Measurements from ENCODE around the gene CD40.

CD40 gene

DNA sequence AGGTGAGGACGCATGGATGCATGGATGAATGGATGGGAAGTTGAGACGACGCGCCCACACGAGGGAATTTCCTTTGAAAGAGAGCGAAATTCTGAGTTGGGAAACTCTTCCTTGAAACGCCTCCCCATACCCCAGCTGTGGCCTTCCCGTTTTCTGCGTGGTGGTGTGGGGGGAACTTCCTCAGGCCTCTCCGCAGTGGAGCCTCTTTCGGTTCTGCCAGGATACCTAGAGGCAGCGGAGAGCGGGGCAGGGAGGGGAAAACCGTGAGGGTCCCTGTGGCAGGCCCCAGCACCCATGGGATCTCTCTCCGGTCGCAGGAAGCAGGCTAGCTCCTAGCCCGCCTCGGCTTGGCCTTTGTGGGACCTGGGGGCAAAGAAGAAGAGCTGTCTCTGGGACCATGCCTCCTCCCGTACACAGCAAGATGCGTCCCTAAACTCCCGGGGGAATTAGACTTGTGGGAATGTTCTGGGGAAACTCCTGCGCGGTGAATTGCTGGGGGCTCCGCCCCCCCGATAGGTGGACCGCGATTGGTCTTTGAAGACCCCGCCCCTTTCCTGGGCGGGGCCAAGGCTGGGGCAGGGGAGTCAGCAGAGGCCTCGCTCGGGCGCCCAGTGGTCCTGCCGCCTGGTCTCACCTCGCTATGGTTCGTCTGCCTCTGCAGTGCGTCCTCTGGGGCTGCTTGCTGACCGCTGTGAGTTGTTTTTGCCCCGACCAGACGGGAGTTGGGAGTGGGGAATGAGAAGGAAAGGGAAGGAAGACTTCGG, at the start of gene CD40:
Gene CD40 (plus strand): TSS at position 611 of the 764 bp plus-strand sequence. CDS start 30 bp downstream, at position 641.
- TF ChIP-seq, protein P1, sequence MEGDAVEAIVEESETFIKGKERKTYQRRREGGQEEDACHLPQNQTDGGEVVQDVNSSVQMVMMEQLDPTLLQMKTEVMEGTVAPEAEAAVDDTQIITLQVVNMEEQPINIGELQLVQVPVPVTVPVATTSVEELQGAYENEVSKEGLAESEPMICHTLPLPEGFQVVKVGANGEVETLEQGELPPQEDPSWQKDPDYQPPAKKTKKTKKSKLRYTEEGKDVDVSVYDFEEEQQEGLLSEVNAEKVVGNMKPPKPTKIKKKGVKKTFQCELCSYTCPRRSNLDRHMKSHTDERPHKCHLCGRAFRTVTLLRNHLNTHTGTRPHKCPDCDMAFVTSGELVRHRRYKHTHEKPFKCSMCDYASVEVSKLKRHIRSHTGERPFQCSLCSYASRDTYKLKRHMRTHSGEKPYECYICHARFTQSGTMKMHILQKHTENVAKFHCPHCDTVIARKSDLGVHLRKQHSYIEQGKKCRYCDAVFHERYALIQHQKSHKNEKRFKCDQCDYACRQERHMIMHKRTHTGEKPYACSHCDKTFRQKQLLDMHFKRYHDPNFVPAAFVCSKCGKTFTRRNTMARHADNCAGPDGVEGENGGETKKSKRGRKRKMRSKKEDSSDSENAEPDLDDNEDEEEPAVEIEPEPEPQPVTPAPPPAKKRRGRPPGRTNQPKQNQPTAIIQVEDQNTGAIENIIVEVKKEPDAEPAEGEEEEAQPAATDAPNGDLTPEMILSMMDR (IDR thresholded peaks at IDR 0.05; ENCODE audit: low read length, missing control alignments), result no peak
- DNase-seq (ENCODE audit: low read depth), result peak; percentile 78
- peak within 1 kb of the TSS; percentile 54 for H3K4me3 ChIP-seq (replicated peaks; ENCODE audit: low read depth, low read length)

DNA sequence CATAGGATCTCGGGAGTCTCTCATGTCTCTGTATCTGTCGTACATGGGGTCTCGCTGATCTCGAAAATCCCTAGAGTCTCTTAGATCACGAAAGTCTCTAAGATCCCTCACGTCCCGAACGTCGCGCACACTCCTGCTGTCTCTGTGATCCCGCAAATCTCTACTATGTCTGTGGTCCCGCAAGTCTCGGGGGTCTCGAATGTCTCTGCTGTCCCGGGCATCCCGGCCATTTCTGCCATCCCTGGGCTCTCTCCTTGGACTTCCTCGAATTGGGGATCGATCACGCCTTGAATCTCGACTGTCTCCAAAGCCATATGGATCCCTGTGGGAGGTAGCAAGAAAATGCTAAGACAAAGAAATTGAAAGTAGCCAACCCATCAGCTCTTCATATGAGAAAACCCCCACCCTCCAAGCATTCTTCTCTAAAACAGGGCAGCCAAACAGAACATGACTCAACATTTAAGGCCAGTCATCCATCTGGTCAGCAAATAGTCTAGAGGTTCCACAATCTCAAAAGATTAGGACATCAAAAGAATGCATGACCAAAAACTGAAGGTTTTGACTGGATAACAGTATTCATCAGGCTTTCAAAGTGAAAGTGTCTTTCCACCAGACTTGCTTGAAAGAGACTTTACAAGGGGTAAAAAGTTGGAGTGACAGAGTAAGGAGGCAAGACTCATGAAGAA, 47.8 kb upstream of the CD40 start:
- TF ChIP-seq, protein P1 (IDR thresholded peaks at IDR 0.05; ENCODE audit: low read length, missing control alignments), result no peak
- peak; percentile 75 for DNase-seq (ENCODE audit: low read depth)
- H3K4me3 ChIP-seq (replicated peaks; ENCODE audit: low read depth, low read length), result no peak overlapping the region

DNA sequence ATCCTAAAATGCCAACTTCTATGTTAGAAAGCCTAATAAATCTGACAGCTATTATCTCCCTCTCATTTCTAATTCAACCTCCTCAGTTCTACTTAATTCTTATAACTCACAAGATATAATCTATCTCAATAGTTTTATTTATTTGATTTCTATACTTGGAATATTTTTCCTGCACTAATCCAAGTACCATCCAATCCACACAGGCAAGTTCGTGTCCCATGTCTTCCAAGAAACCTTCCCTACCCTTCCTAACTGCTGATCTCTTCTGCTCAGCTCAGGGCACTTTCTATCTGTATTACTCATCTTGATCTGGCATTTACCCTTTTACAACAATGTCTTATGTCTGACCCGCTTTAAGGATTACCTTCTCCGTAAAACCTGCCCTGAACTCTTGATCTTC, 46.5 kb upstream of the CD40 start:
- H3K4me3 ChIP-seq (replicated peaks; ENCODE audit: low read depth, low read length), result no peak overlapping the region
- TF ChIP-seq, protein P1 (IDR thresholded peaks at IDR 0.05; ENCODE audit: low read length, missing control alignments), result no peak
- DNase-seq (ENCODE audit: low read depth), result no peak

DNA sequence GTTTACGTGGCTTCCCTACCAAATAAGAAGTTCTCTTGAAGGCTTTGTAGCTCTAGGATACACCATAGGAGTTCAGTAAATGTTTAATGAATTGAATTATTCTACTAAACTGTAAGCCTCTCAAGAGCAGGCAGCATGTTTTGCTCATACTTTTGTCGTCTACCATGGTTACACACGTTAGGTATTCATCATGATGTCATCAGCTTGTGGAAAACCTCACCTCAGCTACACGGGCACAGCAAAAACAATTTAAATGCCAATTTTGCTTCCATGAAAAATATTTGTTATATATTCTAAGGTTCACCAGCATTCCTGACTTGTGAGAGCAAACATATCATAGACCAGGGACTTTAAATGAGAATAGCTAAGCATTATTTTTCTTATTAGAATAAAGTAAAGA, 45.1 kb upstream of the CD40 start:
- TF ChIP-seq, protein P1 (IDR thresholded peaks at IDR 0.05; ENCODE audit: low read length, missing control alignments), result no peak
- no peak overlapping the region for H3K4me3 ChIP-seq (replicated peaks; ENCODE audit: low read depth, low read length)
- DNase-seq (ENCODE audit: low read depth), result no peak

DNA sequence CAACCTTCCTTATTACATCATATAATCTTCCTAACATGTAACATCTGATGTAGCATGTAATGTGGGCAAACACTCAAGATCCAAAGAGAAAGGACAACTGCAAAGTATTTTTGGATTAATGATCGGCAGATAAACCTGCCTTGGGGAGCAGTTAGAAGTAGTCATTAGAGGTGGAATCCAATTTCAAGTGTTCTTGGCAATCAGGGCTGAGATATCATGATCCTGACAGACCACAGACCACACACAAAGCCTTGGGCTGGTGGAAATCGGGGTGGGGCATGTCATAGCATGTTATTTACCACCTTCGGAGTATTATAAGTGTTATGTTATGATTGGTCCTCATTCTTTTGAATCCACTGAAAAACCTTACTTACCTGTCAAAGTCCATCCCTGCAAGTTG, 44.7 kb upstream of the CD40 start:
- DNase-seq (ENCODE audit: low read depth), result no peak
- H3K4me3 ChIP-seq (replicated peaks; ENCODE audit: low read depth, low read length), result no peak overlapping the region
- TF ChIP-seq, protein P1 (IDR thresholded peaks at IDR 0.05; ENCODE audit: low read length, missing control alignments), result no peak

DNA sequence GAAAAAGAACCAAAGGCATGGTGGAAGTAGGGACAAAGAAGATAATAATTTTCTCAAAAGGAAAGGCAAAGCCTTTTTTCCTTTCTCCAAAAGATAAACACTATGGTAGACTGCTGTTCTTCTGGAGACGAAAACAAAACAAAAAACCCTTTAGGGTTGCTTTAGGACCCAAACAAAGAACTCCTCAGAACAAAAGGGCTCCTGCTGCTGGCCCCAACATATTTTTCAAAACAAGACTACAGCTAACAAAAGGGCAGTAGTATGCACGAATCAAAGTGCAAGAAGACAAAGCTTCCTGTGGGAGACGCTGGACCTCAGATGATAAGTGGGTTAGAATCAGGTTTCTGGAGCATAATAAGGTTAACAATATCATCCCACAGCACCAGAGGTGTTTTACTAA, 44.1 kb upstream of the CD40 start:
- no peak for DNase-seq (ENCODE audit: low read depth)
- no peak overlapping the region for H3K4me3 ChIP-seq (replicated peaks; ENCODE audit: low read depth, low read length)
- TF ChIP-seq, protein P1 (IDR thresholded peaks at IDR 0.05; ENCODE audit: low read length, missing control alignments), result no peak
